ENCODE data around the gene DBH.

DNA sequence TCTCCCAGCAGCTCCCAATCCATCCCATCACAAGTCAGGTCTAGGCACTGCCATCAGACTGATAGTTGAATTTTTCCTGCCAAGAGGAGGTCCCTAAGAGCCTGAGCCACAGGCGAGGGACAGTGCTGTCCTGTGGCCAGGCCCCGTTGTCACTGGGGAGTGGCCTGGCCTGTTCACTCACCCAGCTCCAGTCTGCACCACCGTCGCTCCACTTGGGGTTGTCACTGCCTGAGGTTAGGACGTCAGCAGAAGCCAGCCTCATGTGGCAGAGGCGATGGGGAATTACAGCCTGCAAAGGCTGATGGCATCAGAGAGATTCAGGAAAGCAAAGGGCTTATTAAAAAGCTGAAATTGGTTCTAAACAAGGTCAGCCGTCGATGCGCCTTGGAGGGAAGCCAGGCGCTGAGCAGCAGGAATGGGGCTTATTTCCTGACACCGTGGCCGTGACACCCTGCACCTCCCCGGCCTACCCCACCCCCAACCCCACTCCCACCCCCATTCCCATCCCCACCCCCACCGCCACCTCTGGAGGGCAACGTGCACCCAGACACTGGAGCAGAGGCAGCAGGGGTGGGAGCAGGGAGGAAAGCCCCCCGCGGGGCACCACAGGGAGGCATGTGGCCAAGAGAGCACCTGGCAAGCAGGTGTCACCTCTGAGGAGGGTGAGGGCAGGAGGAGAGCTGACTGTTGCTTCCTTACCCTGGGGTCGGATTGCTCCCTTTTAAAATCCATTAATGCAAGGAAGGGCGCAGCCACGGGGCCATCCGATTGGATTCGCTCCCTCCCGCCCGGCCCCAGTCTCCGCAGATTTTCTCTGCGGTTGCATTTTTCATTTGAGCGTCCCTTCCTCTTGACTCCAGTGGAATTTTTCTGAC, 3.1 kb upstream of the DBH start:
- TF ChIP-seq EZH2 (IDR thresholded peaks at IDR 0.05; ENCODE audit: low read length), result no peak
- TF ChIP-seq, protein P1, sequence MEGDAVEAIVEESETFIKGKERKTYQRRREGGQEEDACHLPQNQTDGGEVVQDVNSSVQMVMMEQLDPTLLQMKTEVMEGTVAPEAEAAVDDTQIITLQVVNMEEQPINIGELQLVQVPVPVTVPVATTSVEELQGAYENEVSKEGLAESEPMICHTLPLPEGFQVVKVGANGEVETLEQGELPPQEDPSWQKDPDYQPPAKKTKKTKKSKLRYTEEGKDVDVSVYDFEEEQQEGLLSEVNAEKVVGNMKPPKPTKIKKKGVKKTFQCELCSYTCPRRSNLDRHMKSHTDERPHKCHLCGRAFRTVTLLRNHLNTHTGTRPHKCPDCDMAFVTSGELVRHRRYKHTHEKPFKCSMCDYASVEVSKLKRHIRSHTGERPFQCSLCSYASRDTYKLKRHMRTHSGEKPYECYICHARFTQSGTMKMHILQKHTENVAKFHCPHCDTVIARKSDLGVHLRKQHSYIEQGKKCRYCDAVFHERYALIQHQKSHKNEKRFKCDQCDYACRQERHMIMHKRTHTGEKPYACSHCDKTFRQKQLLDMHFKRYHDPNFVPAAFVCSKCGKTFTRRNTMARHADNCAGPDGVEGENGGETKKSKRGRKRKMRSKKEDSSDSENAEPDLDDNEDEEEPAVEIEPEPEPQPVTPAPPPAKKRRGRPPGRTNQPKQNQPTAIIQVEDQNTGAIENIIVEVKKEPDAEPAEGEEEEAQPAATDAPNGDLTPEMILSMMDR (optimal IDR thresholded peaks at IDR 0.05 in 1 of 3, IDR thresholded peaks at IDR 0.05 in 1 of 3, conservative IDR thresholded peaks at IDR 0.05 in 1 of 3; ENCODE audit: extremely low read depth in 1 of 3, insufficient read depth in 2 of 3, low read length in 3 of 3), result no peak

All from keratinocyte (primary cell).